ENCODE measurements around the gene METTL16. TPM values are rescaled to one million over a fixed set of nuclear protein-coding genes. Genes with fewer than 3 reads are reported as not detected.
"Not testable (repeated sequence)": the region's sequence is repeated elsewhere in the genome, so short reads cannot be mapped to it uniquely, and the experiment has no call there.

The METTL16 gene
- polyA plus RNA-seq, 1 experiment: 10.4 TPM

- POLR2A ChIA-PET: no interaction called here
- Histone ChIP-seq H3K36me3 (ENCODE audit: control insufficient read depth, insufficient read depth, low read length) (no peaks in the 10 kb centered on the region), H3K4me3 (ENCODE audit: low read depth, low read length) (no peak overlapping the region), H3K27me3 (ENCODE audit: control insufficient read depth, insufficient read depth, low read length) (no peaks in the 10 kb centered on the region)
- CTCF ChIA-PET: no interaction called here
- no peak for DNase-seq (ENCODE audit: low read depth)
- no peak for TF ChIP-seq CTCF (IDR thresholded peaks at IDR 0.05; ENCODE audit: insufficient read depth, low read depth, low read length)
These were observed 8.1 kb downstream of the METTL16 start for GRCh38 chr17:2503627-2504026.

DNA sequence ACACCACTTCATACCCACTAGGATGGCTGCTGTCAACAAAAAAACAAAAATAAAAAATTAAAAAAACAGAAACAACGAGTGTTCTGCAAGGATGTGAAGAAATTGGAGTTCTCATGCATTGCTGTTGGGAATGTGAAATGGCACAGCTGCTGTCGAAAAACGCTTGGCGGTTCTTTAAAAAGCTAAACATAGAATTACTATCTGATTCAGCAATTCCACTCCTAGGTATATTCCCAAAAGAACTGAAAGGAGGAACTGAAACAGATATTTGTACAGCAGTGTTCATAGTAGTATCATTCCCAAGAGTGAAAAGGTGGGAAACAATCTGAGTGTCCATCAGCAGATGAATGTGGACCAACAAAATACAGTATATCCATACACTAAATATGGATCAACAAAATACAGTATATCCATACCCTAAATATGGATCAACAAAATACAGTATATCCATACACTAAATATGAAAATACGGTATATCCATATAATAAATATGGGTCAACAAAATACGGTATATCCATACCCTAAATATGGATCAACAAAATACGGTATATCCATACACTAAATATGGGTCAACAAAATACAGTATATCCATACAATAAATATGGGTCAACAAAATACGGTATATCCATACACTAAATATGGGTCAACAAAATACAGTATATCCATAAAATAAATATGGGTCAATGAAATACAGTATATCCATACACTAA is 8.7 kb downstream of the METTL16 start:
- CTCF ChIA-PET: no interaction called here
- POLR2A ChIA-PET: no interaction called here

GRCh38 chr17:2500446-2500845 is 11.2 kb downstream of the METTL16 start:
- Histone ChIP-seq H3K36me3 (ENCODE audit: control insufficient read depth, insufficient read depth, low read length) (no peaks in the 10 kb centered on the region; the same call in 1 of the 2 replicates), H3K4me3 (ENCODE audit: low read depth, low read length) (no peak overlapping the region), H3K27me3 (ENCODE audit: control insufficient read depth, insufficient read depth, low read length) (no peaks in the 10 kb centered on the region)
- DNase-seq (ENCODE audit: low read depth): no peak
- no peak for TF ChIP-seq CTCF (IDR thresholded peaks at IDR 0.05; ENCODE audit: insufficient read depth, low read depth, low read length)
- ChIA-PET CTCF (interaction anchor here (1.6 kb wide), 1 partner anchor 10 kb away, joined by 4 read pairs; no protein-coding TSS in a partner anchor), POLR2A (no interaction called here)

More for the DNA sequence above, 8.7 kb downstream of the METTL16 start:
- no peak for DNase-seq (ENCODE audit: low read depth)
- Histone ChIP-seq H3K27me3 (ENCODE audit: control insufficient read depth, insufficient read depth, low read length) (no peaks in the 10 kb centered on the region), H3K4me3 (ENCODE audit: low read depth, low read length) (no peak overlapping the region), H3K36me3 (ENCODE audit: control insufficient read depth, insufficient read depth, low read length) (no peaks in the 10 kb centered on the region)
- no peak for TF ChIP-seq CTCF (IDR thresholded peaks at IDR 0.05; ENCODE audit: insufficient read depth, low read depth, low read length)

- CTCF ChIA-PET; H3K36me3 ChIP-seq (ENCODE audit: control insufficient read depth, insufficient read depth, low read length); POLR2A ChIA-PET; H3K4me3 ChIP-seq (ENCODE audit: low read depth, low read length); DNase-seq (ENCODE audit: low read depth); H3K27me3 ChIP-seq (ENCODE audit: control insufficient read depth, insufficient read depth, low read length): not testable (repeated sequence)
These were observed 22.4 kb downstream of the METTL16 start for GRCh38 chr17:2489286-2489685.

GRCh38 chr17:2487306-2487705 is 24.4 kb downstream of the METTL16 start:
- H3K4me3 ChIP-seq (ENCODE audit: low read depth, low read length): no peak overlapping the region
- no peaks in the 10 kb centered on the region for H3K36me3 ChIP-seq (ENCODE audit: control insufficient read depth, insufficient read depth, low read length)
- POLR2A ChIA-PET: interaction anchor here (0.7 kb wide), 1 partner anchor 13 kb away, joined by 7 read pairs; no protein-coding TSS in a partner anchor
- H3K27me3 ChIP-seq (ENCODE audit: control insufficient read depth, insufficient read depth, low read length): no peaks in the 10 kb centered on the region
- no peak for TF ChIP-seq CTCF (IDR thresholded peaks at IDR 0.05; ENCODE audit: insufficient read depth, low read depth, low read length)
- no peak for DNase-seq (ENCODE audit: low read depth)
- CTCF ChIA-PET: no interaction called here

DNA sequence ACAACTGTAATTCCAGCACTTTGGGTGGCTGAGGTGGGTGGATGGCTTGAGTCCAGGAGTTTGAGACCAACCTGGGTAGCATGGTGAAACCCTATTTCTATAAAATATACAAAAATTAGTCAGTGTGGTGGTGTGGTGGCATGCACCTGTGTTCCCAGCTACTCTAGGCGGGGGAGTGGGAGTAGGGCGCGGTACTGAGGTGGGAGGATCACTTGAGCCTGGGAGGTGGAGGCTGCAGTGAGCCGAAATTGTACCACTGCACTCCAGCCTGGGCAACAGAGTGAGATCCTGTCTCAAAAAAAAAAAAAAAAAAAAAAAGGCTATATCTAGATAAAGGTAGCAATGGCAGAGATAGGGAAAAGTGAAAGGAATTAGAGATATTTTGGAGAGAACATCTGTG is 25.0 kb downstream of the METTL16 start:
- CTCF ChIA-PET; H3K36me3 ChIP-seq (ENCODE audit: control insufficient read depth, insufficient read depth, low read length); POLR2A ChIA-PET; DNase-seq (ENCODE audit: low read depth); H3K27me3 ChIP-seq (ENCODE audit: control insufficient read depth, insufficient read depth, low read length); H3K4me3 ChIP-seq (ENCODE audit: low read depth, low read length): not testable (repeated sequence)

Measured in BJ (cell line).